SKM-1 treated with dmso at 0.1 percent for 144 hours (cell line): Measurements from ENCODE around the gene MYO1B.

Experiments
- DNase-seq: peaks from one replicate; lab custom pipeline; 2025; ENCODE audit not compliant: unreplicated experiment; lab: John Stamatoyannopoulos, UW

The MYO1B gene

DNA sequence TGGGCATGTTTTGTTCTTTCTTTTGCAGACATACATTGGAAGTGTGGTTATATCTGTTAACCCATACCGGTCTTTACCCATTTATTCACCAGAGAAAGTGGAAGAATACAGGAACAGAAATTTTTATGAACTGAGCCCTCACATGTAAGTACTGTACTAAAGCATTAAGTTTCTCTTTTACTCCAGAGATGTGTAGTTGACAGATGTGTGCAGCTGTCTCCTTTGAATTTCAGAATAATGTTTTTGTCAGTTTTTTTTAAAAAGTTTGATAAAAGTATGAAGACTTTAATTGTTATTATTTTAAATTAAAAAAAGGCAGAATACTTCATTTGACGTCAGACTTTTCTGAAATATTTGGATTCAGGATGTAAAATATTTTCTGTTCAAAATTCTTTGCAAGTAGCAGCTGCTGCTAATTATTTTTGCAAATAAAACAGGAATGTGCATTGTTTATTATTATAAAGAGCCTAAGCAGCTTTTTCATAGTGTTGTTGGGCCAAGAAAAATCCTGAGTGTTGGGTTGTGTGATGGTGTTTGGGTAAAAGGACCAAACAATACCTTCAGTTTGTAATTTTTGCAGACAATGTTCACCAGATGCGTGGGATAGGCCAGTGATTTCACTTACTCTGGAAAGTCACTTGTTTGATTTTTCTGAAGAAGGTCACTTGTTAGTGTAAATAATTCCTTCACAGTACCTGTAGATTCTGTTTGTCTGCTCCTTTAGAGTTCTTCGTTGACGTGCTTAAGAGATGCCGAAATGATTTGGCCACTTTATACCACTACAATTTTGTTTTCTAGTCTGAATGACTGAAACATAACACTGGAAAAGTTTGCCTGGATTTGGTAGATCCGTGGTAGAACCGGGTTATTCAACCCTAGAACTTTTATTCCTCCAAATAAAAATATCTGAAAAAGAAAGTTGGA is 51.1 kb downstream of the MYO1B start:
- no peak for DNase-seq

DNA sequence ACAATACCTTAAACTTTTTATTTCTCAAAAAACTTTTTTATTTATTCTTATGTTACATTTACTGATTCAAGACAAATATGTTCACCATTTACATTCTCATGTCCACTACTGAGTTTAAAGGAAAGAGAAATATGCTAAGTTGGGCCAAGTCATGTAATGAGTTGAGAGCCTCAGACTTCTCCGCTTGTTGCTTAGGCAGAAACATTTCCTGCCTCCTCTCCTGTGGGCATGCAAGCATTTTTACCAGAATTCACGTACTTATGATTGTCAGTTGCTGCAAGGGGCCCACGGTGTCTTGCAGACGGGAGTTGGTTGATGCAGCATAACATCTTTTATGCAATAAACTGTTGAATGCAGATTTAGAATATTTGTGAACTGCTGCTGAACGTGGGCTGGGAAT is 51.8 kb downstream of the MYO1B start:
- no peak for DNase-seq

DNA sequence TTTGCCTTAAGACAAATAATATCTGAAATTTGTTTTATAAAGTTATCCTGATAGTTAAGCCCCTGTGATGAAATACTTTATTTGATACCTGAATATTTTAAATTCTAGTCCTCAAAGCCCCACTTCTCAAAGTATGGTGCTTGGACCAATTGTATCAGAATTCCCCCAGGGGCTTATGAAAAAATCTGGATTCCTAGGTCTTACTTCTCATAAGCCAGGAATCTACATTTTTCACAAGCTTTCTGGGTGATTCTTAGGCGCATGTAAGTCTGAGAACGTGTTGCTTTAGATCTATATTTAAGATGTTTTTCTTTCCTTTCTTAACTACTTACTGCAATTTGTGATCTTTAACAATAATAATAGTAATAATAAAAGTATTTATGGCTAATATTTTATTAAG is 53.1 kb downstream of the MYO1B start:
- no peak for DNase-seq

DNA sequence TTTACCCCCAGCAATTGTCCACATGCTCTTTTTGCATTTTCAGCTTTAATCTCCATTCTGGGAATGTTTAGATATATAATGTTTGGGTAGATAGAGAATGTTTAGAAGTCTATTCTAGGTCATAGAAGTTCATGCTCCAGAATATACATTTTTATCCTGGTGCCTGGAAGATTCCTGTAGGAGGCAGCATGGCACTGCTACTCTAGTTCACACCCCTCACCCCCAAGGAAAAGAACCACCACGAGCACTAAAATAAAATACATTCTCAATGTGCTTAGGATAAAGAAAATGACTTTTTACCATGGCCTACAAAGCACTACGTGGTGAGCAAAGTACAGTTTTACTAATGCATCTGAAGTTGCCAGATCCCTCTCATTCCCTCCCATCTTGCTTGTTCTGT is 53.8 kb downstream of the MYO1B start:
- DNase-seq: no peak

- no peak for DNase-seq
Measured at GRCh38 chr2:191299866-191300265, 54.7 kb downstream of the MYO1B start.

DNA sequence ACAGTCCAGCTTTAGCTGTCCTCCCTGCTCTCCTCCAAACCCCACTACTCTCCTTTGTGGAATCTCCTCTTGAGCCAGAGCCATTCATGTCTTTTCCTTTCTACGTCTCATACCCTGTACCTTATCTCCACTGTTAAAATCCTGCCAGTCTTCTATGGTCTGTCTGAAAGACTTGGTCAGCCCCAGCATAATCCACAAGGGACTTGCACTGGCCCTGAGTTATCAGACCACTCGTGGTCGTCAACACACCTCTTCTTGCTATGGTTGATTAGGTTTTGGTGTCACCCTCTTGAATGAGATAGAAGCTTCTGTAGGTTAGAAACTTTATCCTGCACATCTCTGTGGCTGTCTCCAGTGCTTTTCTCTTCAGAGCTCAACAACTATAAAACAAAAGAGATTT is 56.8 kb downstream of the MYO1B start:
- DNase-seq: no peak

DNA sequence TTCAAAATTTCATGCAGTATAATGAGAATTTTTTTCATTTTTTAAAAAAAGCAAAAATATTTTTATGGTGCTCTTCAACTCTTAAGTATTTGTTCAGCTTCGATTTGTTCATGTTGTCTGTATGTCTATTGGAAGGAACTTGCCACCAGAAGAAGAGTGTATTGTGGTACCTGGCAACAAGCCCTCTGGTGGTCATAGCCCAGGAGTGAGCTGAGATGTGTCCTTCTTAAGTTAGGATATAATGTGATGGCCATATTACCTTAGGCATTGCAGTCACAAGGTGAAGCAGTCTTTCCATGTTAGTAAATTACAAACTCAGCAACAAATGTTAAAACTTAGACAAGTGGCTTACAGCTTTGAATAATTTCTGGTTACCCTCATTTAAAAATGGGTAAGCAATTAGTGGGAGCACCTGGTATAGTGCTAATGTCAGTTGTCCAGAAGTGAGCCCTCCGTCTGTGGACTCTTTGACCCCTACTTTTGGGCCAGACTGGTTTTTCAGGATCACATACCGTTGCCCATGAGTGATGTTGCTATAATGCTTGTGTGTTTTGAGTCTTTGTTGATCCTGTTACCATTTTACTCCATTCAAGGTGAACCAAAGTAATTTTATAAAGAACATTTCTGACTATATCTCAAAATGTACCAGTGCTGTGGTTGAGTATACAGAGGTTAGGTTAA is 57.4 kb downstream of the MYO1B start:
- peak; percentile 22 for DNase-seq

DNA sequence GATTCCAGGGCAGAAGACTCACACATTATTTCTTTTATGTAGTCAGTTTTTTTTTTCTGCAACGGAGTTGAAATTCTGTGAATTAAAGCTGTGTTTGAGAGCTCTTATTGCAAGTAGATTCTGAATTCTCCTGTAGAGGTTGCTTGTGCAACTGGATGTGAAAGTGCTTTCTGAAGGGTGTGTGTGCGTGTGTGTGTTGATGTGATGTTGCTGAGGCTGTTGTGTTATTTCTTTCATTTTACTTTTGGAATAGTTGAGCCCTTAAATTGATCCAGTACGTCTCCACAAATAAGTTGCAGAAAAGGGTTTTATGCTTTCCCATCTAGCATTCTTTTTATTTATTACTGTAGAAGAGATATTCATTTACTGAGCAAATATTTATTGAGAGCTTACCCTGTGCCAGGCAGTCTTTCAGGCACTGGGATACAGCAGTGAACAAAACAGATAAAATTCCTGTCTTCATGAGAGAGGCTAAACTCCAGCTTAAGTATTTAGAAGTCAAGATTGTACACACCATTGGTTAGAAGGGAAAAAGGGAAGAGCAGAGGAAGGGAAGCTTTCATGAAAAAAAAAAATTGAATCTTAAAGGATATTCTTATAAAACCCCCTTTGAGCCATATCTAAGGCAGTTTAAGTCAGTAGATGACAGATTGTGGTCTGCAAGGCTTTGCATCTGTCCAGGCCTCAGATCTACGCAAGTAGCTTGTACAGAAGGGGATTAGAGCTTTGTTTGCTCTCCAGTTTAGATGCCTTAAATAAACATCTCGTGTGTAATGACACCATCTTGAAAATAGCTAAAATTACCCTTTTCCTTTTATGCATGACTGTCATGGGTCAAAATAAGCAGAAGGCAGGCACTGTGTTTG is 58.2 kb downstream of the MYO1B start:
- no peak for DNase-seq

GRCh38 chr2:191304939-191305875 is 60.0 kb downstream of the MYO1B start:
- no peak for DNase-seq

GRCh38 chr2:191308026-191308425 is 62.8 kb downstream of the MYO1B start:
- no peak for DNase-seq

DNA sequence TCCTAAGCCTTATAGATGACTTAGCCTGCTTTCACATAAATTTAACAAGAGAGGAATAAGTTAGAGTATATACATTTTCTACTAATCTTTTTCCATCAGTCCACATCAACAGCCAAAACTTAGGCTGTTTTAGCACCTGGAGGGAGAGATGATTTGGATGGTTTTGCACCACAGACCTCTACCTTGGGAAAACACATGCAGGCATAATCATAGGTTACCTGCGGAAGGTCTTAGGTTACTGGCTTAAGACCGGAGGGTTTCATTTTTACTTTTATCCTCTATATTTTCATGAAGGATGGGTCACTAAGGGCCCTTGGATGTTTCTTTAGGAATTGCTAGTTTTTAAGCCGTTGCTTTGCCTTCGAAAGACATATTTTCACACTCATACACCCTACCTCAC is 66.0 kb downstream of the MYO1B start:
- no peak for DNase-seq

GRCh38 chr2:191311627-191312026 is 66.4 kb downstream of the MYO1B start:
- no peak for DNase-seq

GRCh38 chr2:191312163-191312562 is 67.0 kb downstream of the MYO1B start:
- DNase-seq: no peak

GRCh38 chr2:191312662-191313061 is 67.5 kb downstream of the MYO1B start:
- no peak for DNase-seq

DNA sequence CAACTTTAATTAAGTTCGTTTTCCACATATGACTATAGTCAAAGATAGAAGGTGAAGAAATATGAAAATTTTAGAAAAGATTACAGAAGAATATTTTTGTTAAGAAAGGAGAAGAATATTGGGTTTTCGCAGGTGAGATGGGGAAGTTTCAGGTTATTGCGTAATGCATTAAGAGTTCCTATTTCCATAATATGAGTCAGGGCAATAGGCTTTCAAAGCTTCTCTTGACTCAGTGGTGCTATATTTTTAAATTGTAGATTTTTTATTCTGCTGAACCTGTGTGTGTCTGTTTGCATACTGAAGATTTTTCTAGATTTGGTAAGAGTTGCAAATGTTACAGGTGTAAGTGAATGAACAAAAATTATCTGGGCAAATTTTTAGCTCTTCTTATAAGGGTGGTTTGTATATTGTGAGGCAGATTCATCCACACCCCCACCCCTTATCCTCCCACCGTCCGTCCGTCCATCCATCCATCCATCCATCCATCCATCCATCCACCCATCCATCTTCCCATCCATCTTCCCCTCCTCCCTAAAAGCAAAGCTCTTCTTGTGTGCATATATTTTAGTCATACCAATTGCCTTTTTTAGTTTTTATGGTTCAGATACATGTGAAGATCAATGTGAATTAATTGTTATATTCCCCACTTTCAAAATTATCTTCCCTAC is 69.6 kb downstream of the MYO1B start:
- peak; percentile 3 for DNase-seq

GRCh38 chr2:191315365-191315752 is 70.2 kb downstream of the MYO1B start:
- no peak for DNase-seq

DNA sequence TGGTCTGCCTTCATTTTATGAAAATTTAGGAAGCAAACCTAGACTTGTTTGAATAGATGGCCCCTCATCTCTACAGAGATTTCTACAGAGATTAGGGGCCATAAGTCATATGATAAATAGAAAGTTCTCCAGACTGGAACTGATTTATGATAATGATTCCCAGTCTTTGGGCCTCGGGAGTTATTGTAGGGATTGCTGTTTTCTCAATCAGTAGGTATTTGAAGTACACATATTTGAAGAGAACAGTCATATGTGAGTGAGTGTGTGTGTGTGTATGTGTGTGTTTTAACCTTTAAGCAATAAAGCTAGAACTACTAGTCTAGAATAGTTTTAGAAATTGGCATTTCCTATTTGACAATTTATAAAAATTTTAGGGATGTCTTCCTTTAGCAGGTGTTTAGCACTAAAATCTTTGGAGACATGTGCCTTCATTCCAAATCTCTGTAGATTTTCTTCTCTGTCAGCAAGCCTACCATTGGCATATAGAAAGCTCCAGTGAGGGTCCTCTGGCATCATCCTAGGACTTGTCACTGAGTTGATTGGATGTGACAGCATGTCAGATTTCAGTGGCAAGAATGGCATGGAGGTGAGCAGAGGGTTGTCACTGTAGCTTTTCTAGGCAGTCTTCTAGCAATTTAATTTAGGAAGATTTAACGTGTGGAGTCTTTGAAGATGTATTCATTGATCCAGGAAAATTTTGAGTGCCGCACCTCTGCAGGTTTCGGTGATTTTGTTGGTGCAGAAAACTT is 71.2 kb downstream of the MYO1B start:
- no peak for DNase-seq

- no peak for DNase-seq
Measured at GRCh38 chr2:191318037-191318728, 73.0 kb downstream of the MYO1B start.

DNA sequence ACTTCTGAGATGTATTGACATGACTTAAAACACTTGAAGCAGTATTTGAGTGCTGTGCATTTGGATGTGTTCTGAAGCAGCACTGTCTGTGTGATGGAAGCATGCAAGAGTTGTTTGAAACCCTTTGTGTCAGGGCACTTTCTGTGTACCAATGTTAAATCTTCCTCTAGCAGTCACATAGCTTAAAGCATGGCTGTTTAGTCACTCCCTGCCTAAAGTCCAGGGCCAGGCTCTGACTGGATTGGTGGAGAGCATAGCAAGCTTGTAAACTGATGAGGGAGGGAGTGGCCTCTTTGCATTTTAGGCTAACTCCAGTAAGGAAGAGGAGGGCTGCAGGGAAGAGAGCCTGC is 73.5 kb downstream of the MYO1B start:
- DNase-seq: no peak
